Stimulated activated CD4-positive, alpha-beta T cell treated with anti-CD3 and anti-CD28 coated beads, TNF-alpha, amount 100 ng/mL, for 4 hours (primary cell): ENCODE data around the gene DENND1A.

Experiments used
- DNase-seq, 3 experiments: peaks; one replicate each; pipeline ENCODE4 v3.0.0-alpha.2; 2020; ENCODE audit warnings: low read depth in 3 of 3

Gene DENND1A

GRCh38 chr9:123615381-123615780 lies 314.5 kb downstream of the DENND1A start:
- DNase-seq = no peak

- no peak for DNase-seq
Measured at GRCh38 chr9:123614306-123615263, 315.3 kb downstream of the DENND1A start.

- no peak for DNase-seq
Measured at GRCh38 chr9:123611226-123611625, 318.7 kb downstream of the DENND1A start.

- DNase-seq = no peak
Measured at GRCh38 chr9:123609844-123610243, 320.1 kb downstream of the DENND1A start.

- DNase-seq = no peak
Measured at GRCh38 chr9:123608104-123608503, 321.8 kb downstream of the DENND1A start.

DNA sequence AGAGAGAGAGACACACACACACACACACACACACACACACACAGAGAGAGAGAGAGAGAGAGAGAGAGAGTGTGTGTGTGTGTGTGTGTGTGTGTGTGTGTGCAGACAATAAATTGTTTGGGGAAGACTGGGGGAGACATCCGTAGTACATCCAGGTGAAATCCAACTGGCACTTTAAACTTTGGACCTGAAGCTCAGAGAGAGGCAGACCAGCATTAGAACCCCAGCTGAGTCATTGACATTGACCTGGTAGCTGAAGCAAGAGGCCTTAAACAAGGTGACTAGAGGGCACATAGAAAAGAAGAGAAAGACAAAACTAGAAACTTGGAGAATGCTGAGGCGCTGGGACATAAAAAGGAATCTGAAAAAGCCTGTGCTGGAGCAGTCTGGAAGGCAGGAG lies 322.4 kb downstream of the DENND1A start:
- DNase-seq = no peak

DNA sequence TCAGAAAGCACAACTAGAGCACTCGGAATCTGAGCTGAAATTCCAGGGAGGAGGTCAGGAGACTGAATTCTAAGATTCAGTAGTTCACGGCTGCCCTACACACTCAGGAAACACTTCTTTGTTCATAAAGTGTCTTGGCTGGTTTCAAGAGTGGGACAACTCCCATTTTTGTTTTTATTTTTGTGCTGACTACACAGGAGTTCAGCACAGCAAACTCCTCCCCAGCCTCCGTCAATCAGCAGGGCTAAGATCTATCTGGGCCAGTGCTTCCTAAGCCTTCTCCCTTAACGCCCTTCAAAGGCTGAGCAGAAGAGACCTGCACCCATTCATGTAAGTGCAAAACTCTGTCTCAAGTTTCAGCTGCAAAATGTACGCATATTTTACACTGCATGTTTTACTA lies 323.8 kb downstream of the DENND1A start:
- no peak for DNase-seq

- DNase-seq = no peak
Measured at GRCh38 chr9:123605286-123605685, 324.6 kb downstream of the DENND1A start.

GRCh38 chr9:123604861-123605260 lies 325.1 kb downstream of the DENND1A start:
- no peak for DNase-seq

- DNase-seq = no peak
Measured at GRCh38 chr9:123601828-123602227, 328.1 kb downstream of the DENND1A start.

DNA sequence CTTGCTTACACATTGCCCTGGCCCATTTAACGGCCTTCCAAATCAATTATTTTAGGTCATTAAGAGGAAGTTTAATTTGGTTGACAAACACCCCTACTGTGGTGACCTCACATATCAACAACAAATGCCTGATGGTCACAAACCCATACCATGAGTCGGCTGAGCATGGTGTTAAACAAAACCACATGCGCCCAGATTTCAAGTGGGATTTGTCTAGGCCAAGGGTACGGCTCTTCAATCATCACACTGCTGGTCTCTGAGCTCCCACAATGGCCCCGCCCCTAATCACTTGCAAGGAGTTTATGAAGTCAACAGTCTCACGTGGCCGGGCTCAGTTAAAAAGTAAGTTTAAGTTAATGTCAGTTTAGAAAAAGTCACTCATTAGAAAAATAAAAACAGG lies 330.1 kb downstream of the DENND1A start:
- DNase-seq = no peak

DNA sequence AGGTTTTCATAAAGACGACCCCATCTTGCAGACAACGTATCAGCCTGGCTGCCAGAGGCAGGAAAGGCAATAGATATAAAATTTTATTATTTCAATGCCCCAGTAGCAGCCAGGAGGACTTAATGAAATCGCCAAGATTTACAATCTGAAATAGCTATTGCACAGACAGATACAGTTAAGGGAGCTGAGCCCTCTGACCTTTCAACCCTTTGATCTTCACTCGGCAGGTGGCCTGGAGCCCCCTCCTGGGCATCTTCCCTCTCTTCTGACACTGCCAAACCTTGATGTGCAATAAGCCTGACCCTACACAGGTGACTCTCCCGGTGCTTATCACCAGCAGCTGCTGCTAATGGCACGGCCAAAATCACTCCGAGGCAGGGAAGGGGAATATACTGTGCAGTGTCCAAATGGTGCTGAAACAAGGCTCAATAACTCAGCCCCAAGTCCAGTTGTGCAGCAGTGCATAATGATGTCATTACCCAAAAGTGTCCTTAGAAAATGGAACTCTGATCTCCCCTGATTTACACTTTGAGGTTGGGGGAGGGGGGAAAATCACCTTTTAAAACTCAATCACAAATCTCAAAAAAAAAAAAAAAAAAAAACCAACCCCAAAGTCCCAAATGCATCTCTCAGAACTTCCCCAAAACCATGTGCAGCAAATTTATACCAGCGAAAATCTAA lies 331.9 kb downstream of the DENND1A start:
- DNase-seq = no peak

DNA sequence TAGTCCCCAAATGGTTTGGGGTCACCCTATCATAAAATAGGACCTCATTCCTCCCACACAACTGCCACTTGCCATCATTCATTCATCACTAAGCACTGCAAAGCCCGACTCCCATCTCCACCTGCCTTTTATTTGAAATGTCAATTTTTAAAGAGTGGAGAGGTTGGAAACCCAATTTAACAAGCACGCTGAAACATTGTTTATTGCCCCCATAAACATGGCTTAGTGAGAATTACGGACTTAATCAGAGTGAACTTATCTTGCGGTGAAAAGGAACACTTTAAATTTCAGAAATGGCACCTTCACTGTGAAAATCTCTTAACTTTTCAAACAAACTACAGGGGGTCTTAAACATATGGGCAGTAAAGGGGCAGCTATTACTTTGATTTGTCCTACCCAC lies 332.9 kb downstream of the DENND1A start:
- no peak for DNase-seq

DNA sequence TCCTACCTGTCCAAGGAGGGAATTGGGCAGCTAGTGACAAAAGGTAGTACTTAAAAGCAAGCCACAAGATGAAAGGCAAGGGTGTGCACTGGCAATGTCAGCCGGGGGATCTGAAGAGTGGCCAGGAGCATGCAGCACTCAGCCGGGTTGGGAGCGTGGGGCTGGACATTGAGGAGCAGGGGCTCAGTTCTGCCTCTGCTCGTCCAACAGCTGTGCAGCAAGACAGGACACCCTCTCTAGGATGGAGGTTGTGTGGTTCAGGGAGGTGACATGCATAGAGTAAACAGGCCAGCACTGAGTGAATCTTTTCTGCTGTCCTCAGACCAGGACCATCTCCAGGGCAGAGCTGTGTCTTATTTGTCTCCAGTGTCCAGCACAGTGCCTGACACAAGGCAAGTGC lies 338.6 kb downstream of the DENND1A start:
- DNase-seq = no peak

- DNase-seq = no peak
Measured at GRCh38 chr9:123590499-123590898, 339.4 kb downstream of the DENND1A start.

DNA sequence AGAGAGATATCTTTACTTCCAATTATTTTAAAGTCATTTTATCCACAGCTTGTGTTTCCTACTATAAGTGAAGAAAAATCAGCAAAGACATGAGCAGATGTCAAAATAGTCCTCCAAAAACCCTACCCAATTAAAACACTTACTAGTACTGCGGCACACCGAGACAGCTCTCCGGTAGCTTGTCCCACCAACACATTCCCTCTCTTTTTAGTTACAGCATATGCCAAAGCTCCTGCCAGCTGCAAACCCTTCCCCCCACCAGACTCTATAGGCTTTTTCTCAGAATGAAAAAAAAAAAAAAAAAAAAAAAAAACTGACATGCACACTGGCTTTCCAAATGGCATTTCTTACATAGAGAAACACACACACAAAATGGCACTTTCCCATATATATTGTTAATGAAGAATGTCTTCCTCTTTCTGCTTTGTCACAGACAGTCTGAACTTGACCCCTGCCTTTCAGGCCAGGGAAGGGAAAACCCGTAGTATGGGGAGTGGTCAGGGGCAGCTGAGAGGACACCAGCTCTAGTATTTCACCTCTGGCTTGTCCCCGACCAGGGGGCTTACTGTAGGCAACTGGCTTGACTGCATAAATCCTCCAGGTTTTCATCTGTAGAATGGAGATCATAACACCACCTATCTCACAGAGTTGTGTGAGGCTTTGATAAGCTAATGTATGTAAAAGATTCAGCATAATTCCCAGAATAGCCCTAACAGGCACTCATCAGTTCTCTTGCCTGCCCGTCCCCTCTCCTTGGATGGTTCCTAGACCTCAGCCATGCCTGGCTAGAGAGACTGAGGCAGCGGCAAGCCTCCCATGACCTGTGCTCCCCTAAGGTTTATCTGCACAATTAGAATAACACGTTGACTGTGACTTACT lies 340.3 kb downstream of the DENND1A start:
- DNase-seq = no peak

GRCh38 chr9:123586275-123586674 lies 343.7 kb downstream of the DENND1A start:
- DNase-seq = no peak

- DNase-seq = no peak
Measured at GRCh38 chr9:123584202-123585176, 345.4 kb downstream of the DENND1A start.

- DNase-seq = no peak
Measured at GRCh38 chr9:123583646-123584045, 346.3 kb downstream of the DENND1A start.

- no peak for DNase-seq
Measured at GRCh38 chr9:123571240-123571639, 358.7 kb downstream of the DENND1A start.
